Fibroblast of skin of left biceps (primary cell): ENCODE measurements around the gene CHMP4A.
"Not testable (repeated sequence)": the region's sequence is repeated elsewhere in the genome, so short reads cannot be mapped to it uniquely, and the experiment has no call there.

Experiments used
- DNase-seq, 2 experiments: peaks; one replicate each; pipeline ENCODE4 v3.0.0-alpha.2; 2013; ENCODE audit warnings: low read depth in 2 of 2

The CHMP4A gene

GRCh38 chr14:24247422-24247821, 34.1 kb upstream of the CHMP4A start:
- DNase-seq, result no peak

GRCh38 chr14:24246765-24247212, 33.5 kb upstream of the CHMP4A start:
- no peak for DNase-seq

GRCh38 chr14:24245350-24245749, 32.1 kb upstream of the CHMP4A start:
- DNase-seq, result not testable (repeated sequence)

DNA sequence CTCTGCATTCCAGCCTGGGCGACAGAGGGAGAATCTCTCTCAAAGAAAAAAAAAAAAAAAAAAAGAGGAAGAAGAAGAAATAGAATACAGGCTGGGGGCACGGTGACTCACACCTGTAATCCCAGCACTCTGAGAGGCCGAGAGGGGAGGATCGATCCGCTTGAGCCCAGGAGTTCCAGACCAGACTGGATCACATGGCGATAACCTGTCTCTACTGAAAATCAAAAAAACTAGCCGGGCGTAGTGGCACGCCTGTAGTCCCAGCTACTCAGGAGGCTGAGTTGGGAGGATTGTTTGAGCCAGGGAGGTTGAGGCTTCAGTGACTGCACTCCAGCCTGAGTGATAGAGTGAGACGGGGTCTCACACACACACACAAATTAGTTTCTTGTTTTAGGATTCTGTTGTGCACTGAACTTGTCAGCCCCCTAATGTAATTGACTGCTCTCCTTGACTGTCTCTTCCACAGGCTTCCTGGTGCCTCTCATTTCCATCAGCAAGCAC, 30.1 kb upstream of the CHMP4A start:
- DNase-seq, result no peak

GRCh38 chr14:24241829-24242443, 28.6 kb upstream of the CHMP4A start:
- DNase-seq, result peak; percentile 63 to 78

DNA sequence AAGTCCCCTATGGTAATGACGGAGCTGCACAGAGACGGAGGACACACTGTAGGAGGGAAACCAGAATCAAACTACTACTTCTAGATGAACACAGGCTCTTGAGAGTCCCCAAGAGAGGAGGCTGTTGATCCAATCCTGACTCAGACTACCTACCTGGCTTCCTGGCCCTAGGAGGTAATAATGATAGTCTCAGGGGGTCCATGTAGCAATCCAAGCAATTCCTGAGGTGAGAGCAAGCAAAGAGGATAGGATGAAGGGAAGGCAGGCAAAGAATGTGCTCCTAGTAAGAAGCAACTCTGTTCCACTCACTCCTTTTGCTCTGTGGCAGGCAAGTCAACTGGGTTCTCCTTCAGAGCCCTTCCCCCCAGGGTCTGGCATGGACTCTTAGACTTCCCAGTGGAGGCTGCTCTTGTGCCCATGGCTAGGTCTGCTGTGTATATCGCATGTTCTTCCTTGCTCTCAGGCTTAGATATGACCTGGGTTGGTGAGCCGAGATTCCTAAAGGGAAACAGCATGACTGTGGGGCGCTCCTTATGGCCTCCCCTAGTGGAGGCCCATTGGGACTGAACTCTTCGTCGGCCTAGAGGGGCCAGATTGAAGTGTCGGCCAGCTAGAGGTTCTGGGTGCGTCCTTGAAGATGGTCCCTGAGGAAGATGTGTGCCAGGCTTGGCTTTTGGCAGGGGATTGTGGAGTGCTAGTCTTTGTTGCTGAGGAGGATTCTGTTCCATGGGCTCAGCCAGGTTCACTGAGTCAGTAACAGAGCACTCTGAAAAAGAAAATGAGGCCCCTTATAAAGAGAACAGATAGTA, 27.0 kb upstream of the CHMP4A start:
- no peak for DNase-seq

DNA sequence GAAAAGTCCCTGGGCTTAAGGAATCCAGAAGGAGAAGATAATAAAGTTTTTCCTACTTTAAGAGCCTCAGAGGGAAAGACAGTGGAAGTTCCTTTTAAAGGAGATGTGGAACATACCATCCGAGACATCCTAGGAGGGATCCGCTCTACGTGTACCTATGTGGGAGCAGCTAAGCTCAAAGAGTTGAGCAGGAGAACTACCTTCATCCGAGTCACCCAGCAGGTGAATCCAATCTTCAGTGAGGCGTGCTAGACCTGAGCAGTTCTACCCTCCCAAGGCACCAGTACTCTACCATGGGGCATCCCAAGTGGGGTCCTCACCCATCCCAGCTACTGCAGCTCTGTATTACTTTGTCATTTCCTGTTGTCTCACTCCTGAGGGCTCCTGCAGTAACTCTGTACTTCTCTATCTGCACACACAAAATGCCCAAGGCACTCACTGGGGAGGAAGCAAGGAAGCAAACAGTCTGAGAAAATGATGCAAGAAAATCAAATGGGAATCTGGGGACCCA, 25.3 kb upstream of the CHMP4A start:
- DNase-seq, result no peak

GRCh38 chr14:24238123-24238522, 24.8 kb upstream of the CHMP4A start:
- DNase-seq, result no peak

GRCh38 chr14:24237463-24237955, 24.2 kb upstream of the CHMP4A start:
- no peak for DNase-seq

- no peak for DNase-seq
Observed at GRCh38 chr14:24236689-24237462, 23.6 kb upstream of the CHMP4A start.

GRCh38 chr14:24235804-24236688, 22.8 kb upstream of the CHMP4A start:
- no peak for DNase-seq

DNA sequence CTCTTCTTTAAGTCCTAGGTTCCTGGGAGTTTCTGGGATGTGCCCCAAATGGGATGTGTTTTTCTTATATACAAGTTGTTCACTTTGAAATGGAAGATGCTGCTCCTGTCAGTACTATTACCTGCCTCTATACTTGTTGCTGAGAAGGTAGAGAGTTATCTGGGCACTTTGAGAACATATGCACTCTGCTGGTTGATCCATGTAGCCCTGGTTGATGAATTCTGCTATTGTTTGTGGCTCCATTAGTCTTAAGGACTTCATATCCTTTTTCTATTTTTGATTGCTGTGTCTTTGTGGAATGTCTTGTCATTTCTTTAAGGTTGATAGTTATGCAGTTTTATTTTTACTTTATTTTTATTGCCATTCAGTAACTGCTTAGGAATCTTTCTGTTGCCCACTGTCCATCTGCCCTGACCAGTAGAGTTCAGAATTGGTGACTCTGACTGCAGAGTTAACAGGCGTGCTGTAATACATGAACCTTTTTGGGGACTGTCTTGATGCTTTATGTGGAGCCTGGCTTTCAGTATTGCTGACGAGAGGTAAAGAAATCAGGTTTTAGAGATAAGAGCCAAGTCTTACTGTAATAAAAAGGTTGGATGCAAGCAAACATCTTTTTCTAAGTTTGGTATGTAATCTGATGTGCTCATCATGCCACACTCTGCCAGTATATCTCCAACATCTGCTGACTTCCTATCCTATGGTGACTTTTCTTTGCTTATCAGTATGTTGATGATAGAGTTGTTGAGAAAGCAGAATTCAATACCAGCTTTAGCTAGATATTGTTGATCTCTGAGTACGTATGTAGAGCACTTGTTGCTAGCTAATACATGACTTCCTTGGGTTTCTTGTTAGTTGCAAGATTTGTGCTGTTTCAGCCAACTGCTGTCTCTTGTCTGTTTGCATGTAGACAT, 21.1 kb upstream of the CHMP4A start:
- no peak for DNase-seq

DNA sequence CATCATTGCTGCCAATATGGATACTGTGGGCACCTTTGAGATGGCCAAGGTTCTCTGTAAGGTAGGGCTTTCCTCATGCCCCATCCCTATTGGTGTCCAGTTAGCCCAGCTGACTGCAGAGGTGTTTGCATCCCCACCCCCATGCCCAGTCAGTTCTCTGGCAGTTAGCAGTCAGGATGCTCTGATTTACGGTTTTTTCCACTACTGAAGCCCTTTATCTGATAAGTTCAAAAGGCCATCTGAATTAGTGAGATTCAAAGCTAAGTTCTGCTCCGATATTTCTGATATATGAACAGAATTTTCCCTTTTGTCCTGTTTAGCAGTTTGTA, 20.2 kb upstream of the CHMP4A start:
- DNase-seq, result no peak

- DNase-seq, result no peak
Observed at GRCh38 chr14:24232645-24233537, 19.6 kb upstream of the CHMP4A start, which contains the start of gene GMPR2. GMPR2 (plus strand) TSS chr14:24232929; CDS start chr14:24233254, 325 bp downstream.

DNA sequence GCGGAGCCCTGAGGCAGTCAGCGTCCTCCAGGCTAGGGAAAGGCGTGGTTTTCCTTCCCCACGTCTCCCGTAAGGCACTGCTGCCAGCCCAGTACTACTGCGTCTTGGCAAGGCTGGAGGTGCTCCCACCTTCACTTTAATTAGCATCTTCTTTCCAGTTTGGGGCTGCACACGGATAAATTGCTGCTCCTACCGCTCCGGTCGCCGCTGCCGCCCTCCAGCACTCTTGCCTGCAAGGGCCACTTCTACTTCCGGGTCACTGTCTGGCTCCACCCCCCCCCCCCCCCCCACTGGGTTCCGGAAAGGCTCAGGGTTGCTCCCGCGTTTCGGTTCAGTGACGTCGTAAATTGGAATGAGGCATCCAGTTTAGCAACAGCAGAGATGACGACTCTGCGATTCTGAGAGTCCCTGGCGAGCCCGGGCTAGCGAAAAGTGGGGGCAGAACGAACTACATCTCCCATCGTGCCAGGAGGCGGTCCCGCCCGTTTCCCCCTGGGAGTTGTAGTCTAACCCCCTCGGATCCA, 18.9 kb upstream of the CHMP4A start, which contains the start of gene NEDD8:
Gene NEDD8, minus strand, starts transcription at position 247 of the 524 bp plus-strand sequence. Its CDS starts 100 bp downstream, at position 147.
- peak; percentile 95 to 96 for DNase-seq

DNA sequence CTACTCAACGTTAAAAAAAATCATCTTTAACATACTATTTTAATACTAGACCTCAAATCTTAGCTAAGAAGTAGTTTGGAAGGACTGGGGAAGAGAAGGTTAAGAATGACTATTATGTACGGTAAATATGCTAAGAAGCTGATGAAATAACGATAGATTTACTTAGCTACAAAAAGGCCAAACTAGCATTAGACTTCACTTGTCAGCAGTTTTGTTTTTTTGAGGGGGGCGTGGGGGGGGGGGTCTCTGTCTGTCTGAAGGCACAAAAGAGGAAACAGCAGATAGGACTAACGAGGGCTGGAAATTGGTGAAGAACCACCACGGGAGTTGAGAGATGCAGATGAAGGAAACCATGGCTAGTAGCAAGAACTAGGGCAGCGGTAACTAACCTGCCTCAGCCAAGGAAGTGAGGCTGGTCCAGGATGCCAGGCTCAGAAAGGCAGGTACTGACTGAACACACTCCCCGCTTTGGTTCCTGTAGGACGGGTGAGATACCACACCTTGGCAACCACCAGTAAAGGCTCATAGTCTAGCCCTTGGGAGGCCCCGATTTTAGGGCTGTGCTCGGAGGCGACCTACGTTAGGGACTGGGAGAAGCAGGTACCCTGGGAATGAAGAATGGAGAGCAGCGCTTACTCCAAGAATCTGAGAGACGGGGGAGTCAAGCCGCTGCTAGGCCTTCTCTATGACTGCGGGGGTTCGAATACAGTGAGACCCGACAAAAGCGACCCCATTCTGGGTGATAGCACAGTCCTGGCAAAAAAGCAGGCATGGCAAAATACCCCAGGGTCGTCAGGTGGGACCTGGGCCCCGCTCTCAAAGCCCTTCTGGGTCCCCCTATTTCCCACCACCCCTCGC, 18.2 kb upstream of the CHMP4A start:
- no peak for DNase-seq

DNA sequence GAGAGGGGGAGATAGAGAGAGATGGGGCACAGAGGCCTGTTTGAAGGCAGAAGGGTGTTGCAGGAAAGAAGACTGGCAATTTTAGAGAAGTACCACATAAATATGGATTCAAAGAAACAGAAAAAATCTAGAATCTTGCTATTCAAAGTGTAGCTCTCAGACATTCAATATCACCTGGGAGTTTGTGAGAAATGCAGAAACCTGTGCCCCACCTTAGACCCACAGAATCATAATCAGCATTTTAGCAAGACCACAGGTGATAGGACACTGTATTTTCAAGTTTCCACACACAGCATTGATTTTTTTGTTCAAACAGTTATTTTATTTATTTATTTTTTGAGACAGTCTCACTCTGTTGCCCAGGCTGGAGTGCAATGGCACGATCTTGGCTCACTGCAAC, 15.6 kb upstream of the CHMP4A start:
- no peak for DNase-seq
